Measurements from ENCODE around the gene HAPSTR1.

Gene HAPSTR1

DNA sequence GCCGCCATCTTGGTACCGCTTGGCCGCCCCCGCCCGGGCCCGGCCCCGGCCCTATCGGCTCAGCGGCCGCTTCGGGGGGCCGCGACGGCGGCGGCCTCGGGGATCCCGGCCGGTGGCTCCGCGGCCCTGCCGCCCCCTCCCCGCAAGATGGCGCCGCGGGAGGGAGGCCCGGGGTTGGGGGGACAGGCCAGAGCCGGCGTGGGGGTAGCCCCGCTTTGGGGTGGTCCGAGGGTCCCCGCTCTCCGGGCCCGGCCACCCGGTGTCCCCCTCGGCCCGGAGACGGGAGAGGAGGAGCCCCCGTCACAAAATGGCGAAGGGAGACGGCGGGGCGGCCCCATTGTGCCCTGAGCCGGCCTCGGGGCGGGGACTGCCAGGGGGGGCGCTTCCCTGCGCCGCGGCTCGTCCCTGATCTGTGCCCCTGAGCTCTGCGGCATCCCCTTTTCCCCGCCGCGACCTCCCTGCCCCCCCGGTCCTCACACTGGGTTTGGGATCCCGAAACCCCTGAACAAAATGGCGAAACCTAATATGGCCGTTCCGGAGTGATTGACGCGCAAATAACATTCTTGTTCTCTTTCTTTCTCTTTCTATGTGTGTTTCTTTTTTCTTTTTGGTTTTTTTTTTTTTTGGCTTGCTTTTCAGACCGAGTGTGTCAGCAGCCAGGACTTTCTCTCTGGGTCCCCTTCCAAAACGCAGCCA is 986 bp downstream of the HAPSTR1 start:
- TF ChIP-seq, protein P1, sequence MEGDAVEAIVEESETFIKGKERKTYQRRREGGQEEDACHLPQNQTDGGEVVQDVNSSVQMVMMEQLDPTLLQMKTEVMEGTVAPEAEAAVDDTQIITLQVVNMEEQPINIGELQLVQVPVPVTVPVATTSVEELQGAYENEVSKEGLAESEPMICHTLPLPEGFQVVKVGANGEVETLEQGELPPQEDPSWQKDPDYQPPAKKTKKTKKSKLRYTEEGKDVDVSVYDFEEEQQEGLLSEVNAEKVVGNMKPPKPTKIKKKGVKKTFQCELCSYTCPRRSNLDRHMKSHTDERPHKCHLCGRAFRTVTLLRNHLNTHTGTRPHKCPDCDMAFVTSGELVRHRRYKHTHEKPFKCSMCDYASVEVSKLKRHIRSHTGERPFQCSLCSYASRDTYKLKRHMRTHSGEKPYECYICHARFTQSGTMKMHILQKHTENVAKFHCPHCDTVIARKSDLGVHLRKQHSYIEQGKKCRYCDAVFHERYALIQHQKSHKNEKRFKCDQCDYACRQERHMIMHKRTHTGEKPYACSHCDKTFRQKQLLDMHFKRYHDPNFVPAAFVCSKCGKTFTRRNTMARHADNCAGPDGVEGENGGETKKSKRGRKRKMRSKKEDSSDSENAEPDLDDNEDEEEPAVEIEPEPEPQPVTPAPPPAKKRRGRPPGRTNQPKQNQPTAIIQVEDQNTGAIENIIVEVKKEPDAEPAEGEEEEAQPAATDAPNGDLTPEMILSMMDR (IDR thresholded peaks at IDR 0.05; ENCODE audit: insufficient read depth, missing control alignments) = no peak
- no peak for DNase-seq (ENCODE audit: insufficient read length, low spot score)
- no peak for FAIRE-seq

DNA sequence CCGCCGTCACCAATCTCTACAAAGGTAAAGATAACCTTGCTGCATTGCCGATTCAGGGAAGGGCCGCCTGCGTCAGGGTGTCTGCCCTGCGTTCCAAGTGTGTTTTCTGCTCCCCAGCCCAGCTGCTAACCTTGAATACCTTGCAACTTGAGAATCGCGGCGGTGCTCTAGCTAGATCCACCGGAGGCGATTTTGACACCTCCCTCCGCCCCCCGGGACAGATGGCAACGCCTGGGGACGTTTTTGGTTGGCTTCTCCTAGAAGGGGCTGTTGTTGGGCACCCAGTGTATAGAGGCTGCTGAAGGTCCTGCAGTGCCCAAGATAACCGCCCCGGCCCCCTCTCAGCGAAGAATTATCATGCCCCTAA is 1.5 kb downstream of the HAPSTR1 start:
- FAIRE-seq = no peak
- TF ChIP-seq, protein P1 (IDR thresholded peaks at IDR 0.05; ENCODE audit: insufficient read depth, missing control alignments) = no peak
- no peak for DNase-seq (ENCODE audit: insufficient read length, low spot score)

DNA sequence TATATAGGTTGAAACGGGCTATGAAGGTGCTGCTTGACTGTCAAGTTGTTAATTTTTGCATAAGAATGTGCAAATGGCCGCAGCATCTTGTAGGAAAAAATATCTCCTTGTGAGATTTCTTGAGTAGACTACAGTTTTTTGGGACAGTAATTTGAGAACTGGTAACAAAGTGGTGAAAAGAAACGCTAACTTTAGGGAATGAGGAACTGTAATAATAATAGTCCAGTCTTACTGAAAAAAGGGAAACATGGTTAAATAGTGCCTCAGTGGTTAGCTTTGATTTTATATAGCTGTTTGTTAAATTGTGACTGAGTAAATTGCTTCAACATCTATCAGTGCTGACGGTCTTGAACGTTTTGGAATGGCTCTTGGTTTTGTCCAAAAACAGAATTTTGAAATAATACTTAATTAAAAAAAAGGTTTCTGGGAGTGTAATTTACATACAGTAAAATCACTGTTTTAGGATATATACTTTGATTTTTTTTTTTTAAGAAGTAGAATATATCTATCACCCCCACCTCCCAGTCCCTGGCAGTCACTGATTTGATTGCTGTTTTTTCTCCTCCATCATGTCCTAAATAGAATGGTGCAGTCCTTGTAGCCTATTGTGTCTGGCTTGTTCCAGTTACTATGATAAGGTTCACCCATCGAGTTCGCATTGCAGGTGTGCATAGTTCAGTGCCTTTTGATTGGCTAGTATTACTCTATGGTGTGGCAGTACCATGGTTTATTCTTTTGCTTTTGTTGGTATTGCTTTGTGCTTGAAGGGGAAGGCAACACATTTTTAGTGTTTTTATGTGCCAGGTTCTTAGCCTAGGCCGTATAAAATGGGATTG is 2.8 kb downstream of the HAPSTR1 start:
- TF ChIP-seq, protein P1 (IDR thresholded peaks at IDR 0.05; ENCODE audit: insufficient read depth, missing control alignments) = no peak
- no peak for FAIRE-seq
- no peak for DNase-seq (ENCODE audit: insufficient read length, low spot score)

DNA sequence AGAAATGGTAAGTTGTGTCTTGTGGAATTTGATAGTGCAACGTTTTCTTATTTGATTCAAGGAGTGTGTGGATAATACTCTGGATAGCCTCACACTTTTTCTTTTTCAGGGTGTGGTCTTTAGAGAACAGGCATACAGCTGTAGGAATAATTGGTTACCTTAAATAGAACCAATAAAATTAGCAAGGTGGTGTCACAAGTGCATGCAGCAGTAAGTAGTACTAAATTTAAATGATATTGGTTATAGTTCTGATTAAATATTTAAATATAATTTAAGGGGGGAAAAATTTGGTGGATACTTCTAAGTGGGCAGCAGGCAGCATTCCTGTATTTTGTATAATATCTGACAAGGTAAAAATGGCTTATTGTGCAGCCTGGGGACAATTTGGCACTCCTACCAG is 3.7 kb downstream of the HAPSTR1 start:
- FAIRE-seq (no peak), DNase-seq (ENCODE audit: insufficient read length, low spot score) (no peak)
- TF ChIP-seq, protein P1 (IDR thresholded peaks at IDR 0.05; ENCODE audit: insufficient read depth, missing control alignments) = no peak

DNA sequence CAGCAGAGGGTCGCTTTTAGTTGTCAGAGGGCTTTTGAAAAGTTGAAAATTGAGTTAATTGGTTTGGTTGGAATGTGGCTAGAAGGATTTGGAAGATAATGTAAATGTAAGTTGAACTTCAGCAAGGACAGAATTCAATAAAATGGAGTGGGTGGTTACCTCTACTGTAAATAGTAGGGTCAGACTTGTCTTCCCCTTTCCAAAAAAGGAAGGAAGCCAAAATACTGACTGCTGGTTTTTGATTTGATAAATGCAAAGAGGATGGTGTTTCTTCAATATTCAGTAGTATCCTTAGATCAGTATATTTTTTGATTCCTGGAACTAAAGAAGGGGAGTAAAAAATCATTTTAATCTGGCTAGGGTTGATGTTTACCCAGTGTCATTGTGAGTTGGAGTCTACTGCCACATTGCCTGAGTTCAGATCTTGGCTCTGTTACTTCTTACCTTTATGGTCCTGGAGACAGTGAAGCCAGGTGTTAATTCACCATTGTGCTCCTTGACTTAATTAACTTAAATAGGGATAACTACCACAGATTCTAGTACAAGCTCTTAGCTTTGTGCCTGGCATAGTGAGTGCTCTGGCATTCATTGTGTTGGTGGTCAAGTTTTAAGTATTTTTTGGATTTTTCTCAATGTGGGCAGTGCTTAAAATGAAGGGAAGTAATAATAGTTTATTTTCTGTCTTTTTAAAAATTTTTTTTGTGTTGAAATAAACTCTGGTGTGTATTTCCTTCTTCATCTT is 4.4 kb downstream of the HAPSTR1 start:
- DNase-seq (ENCODE audit: insufficient read length, low spot score) (no peak), FAIRE-seq (no peak)
- TF ChIP-seq, protein P1 (IDR thresholded peaks at IDR 0.05; ENCODE audit: insufficient read depth, missing control alignments) = no peak

DNA sequence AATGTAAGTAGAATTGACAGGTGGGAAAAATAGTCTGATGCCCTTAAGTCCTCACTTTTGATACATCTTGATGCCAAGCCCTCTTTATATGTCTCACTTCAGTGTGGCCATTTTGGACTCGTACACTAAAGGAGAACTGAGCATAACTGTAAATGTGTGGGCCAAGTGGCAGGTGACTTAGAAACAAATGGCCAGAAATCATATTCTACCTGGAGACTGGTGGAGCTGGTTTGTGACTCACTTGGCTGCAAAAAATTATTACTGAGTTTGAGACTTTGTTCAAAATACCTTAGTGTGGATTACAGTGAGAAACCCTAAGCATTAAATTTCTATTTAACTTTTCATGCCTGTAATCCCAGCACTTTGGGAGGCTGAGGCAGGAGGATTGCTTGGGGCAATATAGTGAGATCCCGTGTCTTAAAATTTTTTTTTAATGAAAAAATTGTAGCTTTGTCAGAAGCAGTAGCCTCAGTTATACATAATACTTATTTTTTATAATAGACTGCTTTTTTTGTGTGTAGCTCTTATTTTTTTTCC is 5.0 kb downstream of the HAPSTR1 start:
- FAIRE-seq = no peak
- no peak for DNase-seq (ENCODE audit: insufficient read length, low spot score)
- TF ChIP-seq, protein P1 (IDR thresholded peaks at IDR 0.05; ENCODE audit: insufficient read depth, missing control alignments) = no peak

Measured in D721Med (cell line).